GM19035 (cell line): ENCODE measurements around the gene RNF214.
"Not testable (repeated sequence)": the region's sequence is repeated elsewhere in the genome, so short reads cannot be mapped to it uniquely, and the experiment has no call there.

Source experiments
- ATAC-seq: cut with Tn5 transposase; IDR thresholded peaks from one replicate; pipeline ENCODE4 v1.9.1; 2021; ENCODE audit not compliant: unreplicated experiment

Gene RNF214

GRCh38 chr11:117229931-117230285 lies 2.6 kb upstream of the RNF214 start:
- no peak for ATAC-seq

DNA sequence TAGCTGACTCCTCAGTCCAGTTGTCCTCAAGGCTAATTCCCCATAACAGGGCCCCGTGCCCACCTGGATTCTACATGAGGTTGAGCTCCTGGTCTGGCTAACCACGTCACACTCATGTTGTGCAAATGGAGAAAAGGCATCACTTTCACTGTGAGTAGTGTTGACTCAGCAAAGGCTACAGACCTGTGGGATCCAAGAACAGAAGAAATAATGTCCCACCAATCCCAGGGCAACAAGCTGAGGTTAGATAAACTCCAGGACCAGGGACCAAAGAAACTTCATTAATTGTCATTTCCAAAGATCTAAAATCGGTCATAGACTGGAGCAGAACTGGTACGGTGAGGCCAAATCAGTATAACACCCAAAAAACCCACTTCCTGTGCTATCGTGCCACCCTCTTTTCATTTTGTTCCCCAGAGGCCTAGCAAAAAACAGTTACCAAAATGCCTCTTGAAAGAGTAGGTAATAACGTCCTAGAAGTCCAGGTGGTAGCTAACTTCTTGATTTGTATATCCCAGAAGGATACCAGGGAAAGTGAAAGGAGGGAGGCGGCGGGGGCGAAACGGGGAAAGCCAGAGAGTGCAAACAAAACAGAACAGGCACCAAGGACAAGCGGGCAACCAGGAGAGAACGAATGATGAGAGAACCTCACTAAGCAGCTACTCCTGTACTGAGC lies 2.0 kb upstream of the RNF214 start:
- ATAC-seq = no peak

- no peak for ATAC-seq
These were observed 1.3 kb upstream of the RNF214 start for GRCh38 chr11:117230999-117231841.

DNA sequence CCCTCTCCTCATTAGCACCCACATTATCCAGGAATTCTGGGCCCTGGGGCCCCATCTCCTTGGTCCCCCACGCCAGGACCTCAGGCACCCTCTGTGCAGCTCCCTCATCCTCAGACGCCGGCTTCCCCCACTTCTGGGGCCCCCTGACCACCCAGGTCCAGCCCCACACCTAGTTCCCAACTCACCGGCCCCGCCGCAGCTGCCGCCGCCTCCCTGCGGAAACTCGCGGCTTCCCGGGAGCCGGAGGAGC lies 704 bp upstream of the RNF214 start, which contains the start of gene PCSK7:
Gene PCSK7, minus strand, starts transcription at position 232 of the 250 bp plus-strand sequence. CDS start 2,229 bp downstream, outside the sequence.
- ATAC-seq = no peak

DNA sequence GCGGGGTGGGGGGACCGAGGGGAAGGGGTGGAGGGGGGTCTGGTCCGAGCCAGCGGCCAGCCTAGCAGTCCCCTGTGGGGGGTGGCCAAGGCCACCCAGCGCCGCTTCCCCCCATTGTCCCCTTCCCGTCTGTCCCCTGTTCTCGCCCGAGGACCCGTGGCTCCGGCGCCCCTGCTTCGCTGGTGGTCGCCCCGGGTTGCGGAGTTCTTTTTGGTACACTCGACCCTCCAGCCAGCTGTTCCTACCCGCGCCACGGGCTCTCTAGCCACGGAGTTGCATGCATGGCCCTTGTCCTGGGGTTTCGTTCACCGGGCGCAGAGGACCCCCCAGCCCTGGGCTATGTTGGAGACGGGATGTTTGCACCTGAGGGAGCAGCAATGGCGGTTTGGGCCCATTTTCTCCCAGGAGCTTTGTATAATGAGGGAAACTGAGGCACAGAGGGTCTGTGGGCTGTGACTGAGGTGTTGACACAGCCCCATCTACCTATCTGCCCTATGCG lies 489 bp downstream of the RNF214 start:
- no peak for ATAC-seq

GRCh38 chr11:117238221-117238620 lies 5.8 kb downstream of the RNF214 start:
- no peak for ATAC-seq

DNA sequence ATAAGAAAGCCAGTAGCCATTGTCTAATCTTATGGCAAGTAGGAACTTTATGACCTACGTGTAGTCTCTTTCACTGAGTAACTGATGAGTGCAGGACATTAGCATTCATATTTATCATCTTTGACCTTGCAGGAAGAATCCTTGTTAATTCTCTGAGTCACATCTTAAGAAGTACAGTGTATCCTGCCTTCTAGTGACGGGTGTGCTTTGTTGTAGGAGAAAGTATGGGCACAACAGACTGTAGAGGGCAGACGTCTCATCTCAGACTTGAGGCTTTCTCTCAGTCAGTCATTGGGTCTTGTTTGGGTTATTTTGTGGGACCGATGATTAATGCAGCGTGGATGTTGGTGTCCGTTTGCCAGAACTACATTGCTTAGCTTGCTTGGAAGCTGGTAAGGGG lies 6.8 kb downstream of the RNF214 start:
- ATAC-seq = no peak

GRCh38 chr11:117248341-117248740 lies 15.9 kb downstream of the RNF214 start:
- ATAC-seq = no peak

DNA sequence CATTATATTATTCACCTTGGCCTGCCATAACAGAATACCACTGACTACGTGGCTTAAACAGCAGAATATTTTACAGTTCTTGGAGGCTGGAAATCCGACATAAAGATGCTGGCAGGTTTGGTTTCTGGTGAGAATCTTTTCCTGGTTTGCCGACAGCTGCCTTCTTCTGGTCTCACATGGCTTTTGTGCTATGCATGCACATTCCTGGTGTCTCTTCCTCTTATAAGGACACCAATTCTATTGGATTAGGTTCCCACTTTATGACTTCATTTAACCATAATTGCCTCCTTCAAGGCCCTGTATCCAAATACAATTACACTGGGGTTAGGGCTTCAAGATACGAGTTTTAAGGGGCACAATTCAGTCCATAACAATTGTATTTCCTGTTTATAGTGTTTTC lies 17.1 kb downstream of the RNF214 start:
- no peak for ATAC-seq

DNA sequence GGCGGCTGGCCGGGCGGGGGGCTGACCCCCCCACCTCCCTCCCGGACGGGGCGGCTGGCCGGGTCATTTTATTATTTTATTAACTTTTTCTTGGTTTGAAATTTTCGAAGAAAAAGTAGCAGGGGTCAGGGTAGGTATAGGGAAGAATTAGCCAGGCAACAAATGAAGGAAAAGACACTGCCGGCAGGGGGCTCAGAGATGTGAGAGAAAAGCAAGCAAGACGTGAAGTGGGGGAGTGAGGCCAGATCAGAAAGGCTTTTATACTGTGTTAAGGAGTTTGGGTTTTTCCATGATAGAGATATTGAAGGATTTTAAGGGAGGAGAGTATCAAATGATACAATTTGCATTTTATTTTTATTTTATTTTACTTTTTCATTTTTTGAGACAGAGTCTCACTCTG lies 19.0 kb downstream of the RNF214 start:
- no peak for ATAC-seq

GRCh38 chr11:117255966-117256365 lies 23.5 kb downstream of the RNF214 start:
- no peak for ATAC-seq

DNA sequence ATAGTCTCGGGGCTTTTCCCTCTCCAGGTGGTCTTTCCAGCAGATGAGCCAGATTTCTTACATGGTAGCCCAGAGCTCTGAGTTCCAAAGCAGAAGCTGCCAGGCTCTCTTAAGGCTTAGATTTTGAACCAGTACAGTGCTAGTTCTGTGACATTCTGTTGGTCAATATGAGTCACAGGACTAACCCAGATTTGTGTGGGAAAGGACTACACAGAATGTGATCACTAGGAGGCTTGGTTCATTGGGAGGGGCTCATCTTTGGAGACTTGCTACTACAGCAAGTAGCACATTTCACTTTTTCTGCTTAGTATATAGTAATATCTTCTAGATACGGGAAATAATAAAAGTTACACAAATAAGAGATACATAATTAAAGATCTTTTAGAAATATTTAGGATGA lies 24.1 kb downstream of the RNF214 start:
- ATAC-seq = no peak

DNA sequence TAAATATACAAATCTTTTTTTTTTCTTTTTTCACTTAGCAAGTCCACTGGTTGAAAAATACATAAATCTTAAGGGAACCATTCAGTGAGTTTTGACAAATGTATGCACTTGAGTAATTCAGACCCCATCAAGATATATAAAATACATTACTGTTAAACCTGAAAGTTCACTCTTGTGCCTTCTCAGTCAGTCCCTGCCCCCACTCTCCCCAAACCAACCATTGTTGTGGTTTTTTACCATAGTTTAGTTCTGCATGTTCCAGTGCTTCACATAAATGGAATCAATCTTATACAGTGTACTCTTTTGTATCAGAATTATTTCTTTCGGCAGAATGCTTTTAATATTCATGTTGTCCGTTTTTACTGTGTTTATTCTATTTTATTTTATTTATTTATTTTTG lies 26.1 kb downstream of the RNF214 start:
- no peak for ATAC-seq

DNA sequence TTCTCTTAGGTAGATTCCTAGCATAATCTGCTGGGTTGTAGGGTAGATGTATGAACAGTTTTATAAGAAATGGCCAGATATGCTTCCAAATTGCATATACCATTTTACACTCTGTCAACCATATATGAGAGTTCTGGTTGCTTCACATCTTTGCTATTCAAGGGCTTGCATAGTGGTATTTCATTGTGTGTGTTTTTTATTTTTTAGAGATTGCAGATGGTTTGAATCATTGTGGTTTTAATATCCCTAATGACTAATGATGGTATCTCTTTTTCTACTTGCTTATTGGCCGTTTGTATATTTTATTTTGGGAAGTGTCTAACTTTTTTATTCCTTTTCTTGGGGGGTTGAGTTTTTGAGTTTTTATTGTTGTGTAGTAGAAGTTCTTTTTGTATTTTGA lies 26.9 kb downstream of the RNF214 start:
- no peak for ATAC-seq

GRCh38 chr11:117264624-117265323 lies 32.3 kb downstream of the RNF214 start:
- ATAC-seq = not testable (repeated sequence)

DNA sequence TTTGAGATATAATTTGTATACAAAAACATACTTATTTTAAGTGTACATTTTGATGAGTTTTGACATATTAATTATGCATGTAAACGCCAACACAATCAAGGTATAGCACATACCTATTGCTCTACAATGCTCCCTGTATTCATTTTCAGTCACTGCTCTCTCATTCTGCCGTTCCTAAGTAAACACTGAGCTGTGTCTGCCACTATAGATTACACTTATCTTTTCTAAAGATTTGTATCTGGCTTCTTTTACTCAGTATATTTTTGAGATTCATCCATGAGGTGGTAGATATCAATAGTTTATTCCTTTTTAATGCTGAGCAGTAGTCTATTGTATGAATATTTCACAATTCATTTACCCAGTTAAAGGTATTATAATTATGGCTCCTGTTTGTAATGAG lies 33.3 kb downstream of the RNF214 start:
- no peak for ATAC-seq

- no peak for ATAC-seq
These were observed 37.4 kb downstream of the RNF214 start for GRCh38 chr11:117269856-117270255.

GRCh38 chr11:117271208-117271607 lies 38.7 kb downstream of the RNF214 start:
- ATAC-seq = no peak

- not testable (repeated sequence) for ATAC-seq
These were observed 39.7 kb downstream of the RNF214 start for GRCh38 chr11:117272175-117272574.

DNA sequence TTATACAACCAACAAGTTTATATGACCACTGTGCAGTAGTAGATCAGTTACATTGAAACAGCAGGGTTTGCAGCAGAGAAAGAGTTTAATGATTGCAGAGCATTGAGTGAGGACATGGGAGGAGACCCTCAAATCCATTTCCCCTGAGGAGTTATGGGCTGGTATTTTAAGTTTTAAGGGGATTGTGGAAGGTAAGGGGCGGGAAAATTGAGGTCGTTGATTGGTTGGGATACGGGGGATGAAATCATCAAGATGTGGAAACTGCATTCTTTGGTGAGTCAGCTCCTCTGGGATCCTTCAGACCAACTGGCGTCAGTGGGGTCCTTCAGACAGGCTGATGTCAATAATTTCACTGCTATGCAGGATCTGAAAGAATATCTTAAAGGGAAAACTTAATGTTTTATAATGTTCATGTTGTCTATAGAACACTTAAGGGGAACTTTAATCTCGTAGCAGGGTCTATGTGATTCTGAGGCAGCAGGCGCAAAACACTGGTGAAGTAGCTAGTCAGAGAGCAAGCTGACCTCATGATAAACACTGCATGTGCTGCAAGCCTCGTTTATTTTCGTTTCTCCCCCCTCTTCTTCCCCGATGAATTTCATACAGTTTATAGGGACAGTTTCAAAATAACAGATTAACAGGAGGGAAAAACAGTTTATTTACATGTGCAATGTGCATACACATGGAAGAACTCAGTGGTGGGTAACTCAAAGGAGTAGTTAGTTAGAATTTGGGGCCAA lies 41.2 kb downstream of the RNF214 start:
- ATAC-seq = no peak

DNA sequence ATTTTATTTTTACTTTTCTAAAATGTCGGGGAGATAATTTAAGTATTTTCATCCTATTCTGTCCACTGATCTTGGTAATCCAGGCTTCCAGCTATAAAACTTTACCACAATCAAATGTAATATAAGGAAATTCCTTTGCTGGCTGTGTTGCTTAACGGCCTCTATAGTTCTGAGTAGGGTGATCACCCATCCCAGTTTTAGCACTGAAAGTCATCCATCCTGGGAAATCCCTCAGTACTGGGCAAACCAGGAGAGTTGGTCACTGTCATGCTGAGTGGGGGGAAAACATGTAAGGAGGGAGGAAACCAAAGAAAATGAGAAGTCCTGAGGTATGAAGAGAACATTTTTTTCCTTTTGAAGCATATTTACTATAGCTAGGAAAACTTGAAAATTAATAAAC lies 45.9 kb downstream of the RNF214 start:
- ATAC-seq = no peak
